ENCODE measurements around the gene FOSB. TPM values are rescaled to one million over a fixed set of nuclear protein-coding genes. Genes with fewer than 3 reads are reported as not detected.

FOSB gene
- total RNA-seq, 1 donor from 2014 or later = 176 TPM

GRCh38 chr19:45460807-45461347 is 6.9 kb upstream of the FOSB start:
- Mint-ChIP-seq H3K36me3 (ENCODE audit: unreplicated experiment) (no peaks in the 10 kb centered on the region), H3K27ac (ENCODE audit: unreplicated experiment) (no peak overlapping the region), H3K27me3 (ENCODE audit: unreplicated experiment) (no peaks in the 10 kb centered on the region), H3K4me1 (ENCODE audit: unreplicated experiment) (peaks cover 7% of the 10 kb centered on the region), H3K4me3 (ENCODE audit: unreplicated experiment) (no peak overlapping the region), H3K9me3 (ENCODE audit: unreplicated experiment) (no peaks in the 10 kb centered on the region)
- no peak for DNase-seq (ENCODE audit: extremely low spot score, unreplicated experiment)
- no peak for TF ChIP-seq CTCF (IDR thresholded peaks at IDR 0.05)

- Mint-ChIP-seq H3K4me1 (ENCODE audit: unreplicated experiment) (peaks cover 2% of the 10 kb centered on the region), H3K4me3 (ENCODE audit: unreplicated experiment) (no peak overlapping the region), H3K27me3 (ENCODE audit: unreplicated experiment) (no peaks in the 10 kb centered on the region), H3K27ac (ENCODE audit: unreplicated experiment) (no peak overlapping the region), H3K36me3 (ENCODE audit: unreplicated experiment) (no peaks in the 10 kb centered on the region), H3K9me3 (ENCODE audit: unreplicated experiment) (no peaks in the 10 kb centered on the region)
- no peak for DNase-seq (ENCODE audit: extremely low spot score, unreplicated experiment)
- TF ChIP-seq CTCF (IDR thresholded peaks at IDR 0.05) = no peak
Measured at GRCh38 chr19:45462174-45462573, 5.6 kb upstream of the FOSB start.

GRCh38 chr19:45463241-45463640 is 4.6 kb upstream of the FOSB start:
- Mint-ChIP-seq H3K27ac (ENCODE audit: unreplicated experiment) (no peak overlapping the region), H3K9me3 (ENCODE audit: unreplicated experiment) (no peaks in the 10 kb centered on the region), H3K36me3 (ENCODE audit: unreplicated experiment) (no peaks in the 10 kb centered on the region), H3K27me3 (ENCODE audit: unreplicated experiment) (no peaks in the 10 kb centered on the region), H3K4me3 (ENCODE audit: unreplicated experiment) (no peak overlapping the region), H3K4me1 (ENCODE audit: unreplicated experiment) (peaks cover 7% of the 10 kb centered on the region)
- no peak for TF ChIP-seq CTCF (IDR thresholded peaks at IDR 0.05)
- no peak for DNase-seq (ENCODE audit: extremely low spot score, unreplicated experiment)

GRCh38 chr19:45464274-45464673 is 3.5 kb upstream of the FOSB start:
- no peaks in the 10 kb centered on the region for H3K9me3 Mint-ChIP-seq (ENCODE audit: unreplicated experiment)
- no peak for DNase-seq (ENCODE audit: extremely low spot score, unreplicated experiment)
- no peak for TF ChIP-seq CTCF (IDR thresholded peaks at IDR 0.05)
- peaks cover 11% of the 10 kb centered on the region for H3K4me1 Mint-ChIP-seq (ENCODE audit: unreplicated experiment)
- H3K4me3 Mint-ChIP-seq (ENCODE audit: unreplicated experiment) = no peak overlapping the region
- H3K36me3 Mint-ChIP-seq (ENCODE audit: unreplicated experiment) = no peaks in the 10 kb centered on the region
- no peaks in the 10 kb centered on the region for H3K27me3 Mint-ChIP-seq (ENCODE audit: unreplicated experiment)
- no peak overlapping the region for H3K27ac Mint-ChIP-seq (ENCODE audit: unreplicated experiment)

- Mint-ChIP-seq H3K27me3 (ENCODE audit: unreplicated experiment) (no peaks in the 10 kb centered on the region), H3K4me1 (ENCODE audit: unreplicated experiment) (peaks cover 13% of the 10 kb centered on the region), H3K36me3 (ENCODE audit: unreplicated experiment) (no peaks in the 10 kb centered on the region), H3K27ac (ENCODE audit: unreplicated experiment) (no peak overlapping the region), H3K9me3 (ENCODE audit: unreplicated experiment) (no peaks in the 10 kb centered on the region), H3K4me3 (ENCODE audit: unreplicated experiment) (no peak overlapping the region)
- no peak for TF ChIP-seq CTCF (IDR thresholded peaks at IDR 0.05)
- DNase-seq (ENCODE audit: extremely low spot score, unreplicated experiment) = no peak
Measured at GRCh38 chr19:45464852-45465441, 2.8 kb upstream of the FOSB start.

Measured in osteocyte (in vitro differentiated cells).